A549 (cell line): Measurements from ENCODE around the gene ACAD10. TPM values are rescaled to one million over a fixed set of nuclear protein-coding genes. Genes with fewer than 3 reads are reported as not detected.

Experiments used
- ATAC-seq, 2 experiments: fragments of 200-7000 bp in 1 of 2; fragments of >200 bp in 1 of 2; cut with Nextera tagmentation in 1 of 2; cut with Tn5 transposase in 1 of 2; 3 replicates each; pipeline versions ENCODE4 v1.8.0 to v1.9.1; 2018 to 2020; ENCODE audit warnings: mild to moderate bottlenecking in 1 of 2, moderate library complexity in 1 of 2
- CTCF ChIA-PET: fragments of 300-600 bp; sonication (Branson Sonifier 250); formaldehyde crosslinking; extraction: SDS; loops from one replicate; lab custom pipeline; 2021; ENCODE audit warnings: antibody characterized with exemption, inconsistent platforms; lab: Yijun Ruan, JAX
- POLR2A ChIA-PET: fragments of 350-600 bp; formaldehyde crosslinking; extraction: SDS; loops from one replicate; lab custom pipeline; 2021; ENCODE audit warnings: antibody characterized with exemption, inconsistent platforms; lab: Yijun Ruan, JAX
- DNase-seq, 2 experiments: peaks; one replicate each; pipeline versions ENCODE4 v3.0.0 to v3.0.0-alpha.2; 2011 to 2016; ENCODE audit warnings: low read depth in 1 of 2, low spot score in 1 of 2
- FAIRE-seq: peaks from 2 replicates; lab custom pipeline; 2011; peaks lifted over from hg19 to GRCh38; lab: Jason Lieb, UNC
- H3K27ac ChIP-seq, 2 experiments: fragments of >200 bp; sonication (Bioruptor Twin); formaldehyde crosslinking; 3 replicates each; pipeline ENCODE4 v1.5.1; 2016 to 2017
- H3K4me1 ChIP-seq: fragments of >200 bp; sonication (Bioruptor Twin); formaldehyde crosslinking; 3 replicates; pipeline ENCODE4 v1.6.1; 2016
- H3K4me2 ChIP-seq: fragments of >200 bp; sonication (Bioruptor Twin); formaldehyde crosslinking; 3 replicates; pipeline ENCODE4 v1.6.1; 2016
- H3K4me3 ChIP-seq: fragments of >200 bp; sonication (Bioruptor Twin); formaldehyde crosslinking; 3 replicates; pipeline ENCODE4 v1.5.1; 2016
- H3K9me3 ChIP-seq: fragments of >200 bp; sonication (Bioruptor Twin); formaldehyde crosslinking; 3 replicates; pipeline ENCODE4 v1.6.1; 2016
- CBX2 ChIP-seq: fragments of 200-600 bp; sonication (generic); IDR thresholded peaks from 2 replicates; pipeline ENCODE4 v1.6.1; 2016; ENCODE audit warnings: low read depth, mild to moderate bottlenecking, borderline replicate concordance
- CHD4 ChIP-seq: fragments of 200-600 bp; sonication (generic); IDR thresholded peaks from 2 replicates; pipeline ENCODE4 v1.6.1; 2016; ENCODE audit warnings: antibody characterized with exemption, mild to moderate bottlenecking, borderline replicate concordance
- EHF ChIP-seq: fragments of 250-450 bp; sonication (Bioruptor Pico); IDR thresholded peaks from 2 replicates; pipeline ENCODE4 v1.5.0; 2020; ENCODE audit warnings: mild to moderate bottlenecking
- FOSB ChIP-seq: fragments of 250-450 bp; sonication (Bioruptor Pico); IDR thresholded peaks from 2 replicates; pipeline ENCODE4 v1.5.0; 2020; ENCODE audit warnings: mild to moderate bottlenecking, moderate library complexity
- GATA3 ChIP-seq: IDR thresholded peaks from 2 replicates; pipeline ENCODE4 v1.6.1; 2012; ENCODE audit warnings: borderline replicate concordance
- HEYL ChIP-seq: fragments of 250-450 bp; sonication (Bioruptor Pico); IDR thresholded peaks from 2 replicates; pipeline ENCODE4 v1.8.0; 2021; ENCODE audit warnings: mild to moderate bottlenecking, moderate library complexity
- HOXB5 ChIP-seq: fragments of 250-450 bp; sonication (Bioruptor Pico); IDR thresholded peaks from 2 replicates; pipeline ENCODE4 v1.5.0; 2020; ENCODE audit warnings: mild to moderate bottlenecking, moderate library complexity
- JUN ChIP-seq, 2 experiments: fragments of >200 bp; sonication (Bioruptor Twin); formaldehyde crosslinking; IDR thresholded peaks; 2 replicates in 1 of 2; 3 replicates in 1 of 2; pipeline ENCODE4 v1.6.1; 2016 to 2017
- MAFK ChIP-seq: fragments of 450-650 bp; IDR thresholded peaks from 2 replicates; pipeline ENCODE4 v1.6.1; 2014; ENCODE audit not compliant: partially characterized antibody
- MAZ ChIP-seq: fragments of 150-350 bp; IDR thresholded peaks from 2 replicates; pipeline ENCODE4 v1.6.1; 2014; ENCODE audit warnings: antibody characterized with exemption, low read depth, low read length, borderline replicate concordance
- NFE2L2 ChIP-seq: fragments of 150-350 bp; conservative IDR thresholded peaks from 2 replicates; pipeline ENCODE4 v1.6.1; 2014; ENCODE audit warnings: low read length
- NR3C1 ChIP-seq: fragments of >200 bp; sonication (Bioruptor Twin); formaldehyde crosslinking; IDR thresholded peaks from 3 replicates; pipeline ENCODE4 v1.6.1; 2017
- PHF8 ChIP-seq: fragments of 200-600 bp; sonication (generic); IDR thresholded peaks from 2 replicates; pipeline ENCODE4 v1.6.1; 2016; ENCODE audit warnings: low read depth, mild to moderate bottlenecking, antibody characterized with exemption, moderate library complexity, borderline replicate concordance
- POLR2A ChIP-seq: IDR thresholded peaks from 2 replicates; pipeline ENCODE4 v1.6.1; 2012; ENCODE audit warnings: mild to moderate bottlenecking, low read length
- RCOR1 ChIP-seq: fragments of 150-350 bp; IDR thresholded peaks from 2 replicates; pipeline ENCODE4 v1.6.1; 2014; ENCODE audit warnings: antibody characterized with exemption, low read length, low read depth
- TP53 ChIP-seq: fragments of 250-450 bp; sonication (Bioruptor Pico); IDR thresholded peaks from 2 replicates; pipeline ENCODE4 v1.5.0; 2021; ENCODE audit warnings: mild to moderate bottlenecking, moderate library complexity
- ZC3H11A ChIP-seq: fragments of 450-650 bp; IDR thresholded peaks from 2 replicates; pipeline ENCODE4 v1.6.1; 2014; ENCODE audit warnings: antibody characterized with exemption, mild to moderate bottlenecking
- ZNF302 ChIP-seq: fragments of 250-450 bp; sonication (Bioruptor Pico); IDR thresholded peaks from 2 replicates; pipeline ENCODE4 v1.9.0; 2021; ENCODE audit warnings: inconsistent platforms, mild to moderate bottlenecking, moderate library complexity
- WGBS: methylation state at CpG from one replicate; pipeline ENCODE4 v1.1.6; 2017; ENCODE audit errors: missing lambda C conversion rate; 5-methylcytosine and 5-hydroxymethylcytosine counted together
- polyA plus RNA-seq, 4 experiments: library from polyadenylated mRNA; depleted of rRNA in 3 of 4; stranded (reverse); fragments of >200 nt; fragmentation: RNase III in 1 of 4; extraction: RNeasy Plus Mini Kit Qiagen cat#74134 plus additional on column Dnase treatment in 1 of 4; gene quantifications; 2 replicates in 3 of 4; 3 replicates in 1 of 4; pipeline ENCODE4 v1.2.3, GENCODE V29; 2011 to 2017
- TF ChIP-seq, protein P1 (sequence below): IDR thresholded peaks from 2 replicates; pipeline ENCODE4 v1.6.1; 2012
- TF ChIP-seq, protein P2 (sequence below): fragments of 250-450 bp; sonication (Bioruptor Pico); IDR thresholded peaks from 2 replicates; pipeline ENCODE4 v1.5.0; 2020; ENCODE audit warnings: low read depth, mild to moderate bottlenecking, moderate library complexity
- TF ChIP-seq, protein P3 (sequence below): fragments of 150-350 bp; IDR thresholded peaks from 2 replicates; pipeline ENCODE4 v1.6.1; 2014; ENCODE audit warnings: low read depth, mild to moderate bottlenecking, low read length
- TF ChIP-seq, protein P4 (sequence below): fragments of >200 bp; sonication (Bioruptor Twin); formaldehyde crosslinking; IDR thresholded peaks from 2 replicates; pipeline ENCODE4 v1.6.1; 2016

ACAD10 gene
- polyA plus RNA-seq, 2 of the 4 experiments (the other 2 are of a cell fraction) = 15.1 to 22.0 TPM

DNA sequence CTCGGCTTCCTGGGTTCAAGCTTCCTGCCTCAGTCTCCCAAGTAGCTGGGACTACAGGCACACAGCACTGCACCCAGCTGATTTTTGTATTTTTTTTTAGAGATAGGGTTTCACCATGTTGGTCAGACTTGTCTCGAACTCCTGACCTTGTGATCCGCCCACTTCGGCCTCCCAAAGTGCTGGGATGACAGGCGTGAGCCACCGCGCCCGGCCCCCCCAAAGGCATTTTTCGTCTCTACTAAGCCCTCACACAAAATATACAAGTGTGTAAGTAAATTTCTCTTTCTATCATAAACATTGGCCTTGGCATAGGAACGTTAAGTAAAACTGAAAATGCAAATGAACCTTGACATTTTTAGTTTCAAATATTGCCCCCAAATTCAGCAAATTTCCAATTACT lies 2.1 kb downstream of the ACAD10 start (continued):
- no peak for TF ChIP-seq ZNF302 (CRISPR knock-in tag)
- no peak for TF ChIP-seq CBX2
- no peak for TF ChIP-seq MAZ
- TF ChIP-seq, protein P1, sequence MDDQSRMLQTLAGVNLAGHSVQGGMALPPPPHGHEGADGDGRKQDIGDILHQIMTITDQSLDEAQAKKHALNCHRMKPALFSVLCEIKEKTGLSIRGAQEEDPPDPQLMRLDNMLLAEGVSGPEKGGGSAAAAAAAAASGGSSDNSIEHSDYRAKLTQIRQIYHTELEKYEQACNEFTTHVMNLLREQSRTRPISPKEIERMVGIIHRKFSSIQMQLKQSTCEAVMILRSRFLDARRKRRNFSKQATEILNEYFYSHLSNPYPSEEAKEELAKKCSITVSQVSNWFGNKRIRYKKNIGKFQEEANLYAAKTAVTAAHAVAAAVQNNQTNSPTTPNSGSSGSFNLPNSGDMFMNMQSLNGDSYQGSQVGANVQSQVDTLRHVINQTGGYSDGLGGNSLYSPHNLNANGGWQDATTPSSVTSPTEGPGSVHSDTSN = no peak
- no peak for TF ChIP-seq NFE2L2
- TF ChIP-seq, protein P2, sequence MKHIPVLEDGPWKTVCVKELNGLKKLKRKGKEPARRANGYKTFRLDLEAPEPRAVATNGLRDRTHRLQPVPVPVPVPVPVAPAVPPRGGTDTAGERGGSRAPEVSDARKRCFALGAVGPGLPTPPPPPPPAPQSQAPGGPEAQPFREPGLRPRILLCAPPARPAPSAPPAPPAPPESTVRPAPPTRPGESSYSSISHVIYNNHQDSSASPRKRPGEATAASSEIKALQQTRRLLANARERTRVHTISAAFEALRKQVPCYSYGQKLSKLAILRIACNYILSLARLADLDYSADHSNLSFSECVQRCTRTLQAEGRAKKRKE (CRISPR knock-in tag) = no peak
- TF ChIP-seq HEYL = no peak

DNA sequence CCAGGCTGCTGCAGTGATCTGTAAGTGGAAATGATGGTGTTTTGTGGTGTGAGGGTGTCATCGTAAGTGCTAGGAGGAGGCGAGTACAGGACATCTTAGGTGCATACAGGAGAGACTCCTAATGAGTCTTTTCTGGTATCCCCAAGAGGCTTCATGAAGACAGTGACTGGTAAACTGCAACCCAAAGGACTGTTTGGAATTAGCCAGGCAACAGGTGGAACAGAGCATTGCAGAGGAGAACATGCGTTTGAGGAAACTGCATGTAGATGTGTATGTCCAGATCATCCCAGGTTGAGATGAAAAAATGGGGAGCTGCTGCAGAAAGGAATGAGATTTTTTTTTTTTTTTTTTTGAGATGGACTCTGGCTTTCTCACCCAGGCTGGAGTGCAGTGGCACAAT lies 5.4 kb downstream of the ACAD10 start:
- DNase-seq (no peak), ATAC-seq (no peak), FAIRE-seq (no peak)
- 94% methylated on average over 3 of the region's 3 CpGs for WGBS
- Histone ChIP-seq H3K27ac (no peak overlapping the region), H3K4me3 (no peak overlapping the region), H3K4me1 (peaks cover 9% of the 10 kb centered on the region; the same call in 2 of the 3 replicates), H3K9me3 (no peaks in the 10 kb centered on the region), H3K4me2 (no peak overlapping the region)
- POLR2A ChIA-PET = no interaction called here
- no peak for TF ChIP-seq EHF (CRISPR knock-in tag)
- no peak for TF ChIP-seq HOXB5 (CRISPR knock-in tag)
- TF ChIP-seq ZC3H11A = no peak
- TF ChIP-seq CHD4 = no peak
- no peak for TF ChIP-seq ZNF302 (CRISPR knock-in tag)
- no peak for TF ChIP-seq TP53 (CRISPR knock-in tag)
- TF ChIP-seq GATA3 = no peak
- TF ChIP-seq RCOR1 = no peak
- TF ChIP-seq POLR2A = no peak
- no peak for TF ChIP-seq MAFK
- TF ChIP-seq, protein P3, sequence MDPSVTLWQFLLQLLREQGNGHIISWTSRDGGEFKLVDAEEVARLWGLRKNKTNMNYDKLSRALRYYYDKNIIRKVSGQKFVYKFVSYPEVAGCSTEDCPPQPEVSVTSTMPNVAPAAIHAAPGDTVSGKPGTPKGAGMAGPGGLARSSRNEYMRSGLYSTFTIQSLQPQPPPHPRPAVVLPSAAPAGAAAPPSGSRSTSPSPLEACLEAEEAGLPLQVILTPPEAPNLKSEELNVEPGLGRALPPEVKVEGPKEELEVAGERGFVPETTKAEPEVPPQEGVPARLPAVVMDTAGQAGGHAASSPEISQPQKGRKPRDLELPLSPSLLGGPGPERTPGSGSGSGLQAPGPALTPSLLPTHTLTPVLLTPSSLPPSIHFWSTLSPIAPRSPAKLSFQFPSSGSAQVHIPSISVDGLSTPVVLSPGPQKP = no peak
- no peak for TF ChIP-seq NR3C1
- no peak for TF ChIP-seq FOSB (CRISPR knock-in tag)
- TF ChIP-seq PHF8 = no peak
- TF ChIP-seq, protein P4, sequence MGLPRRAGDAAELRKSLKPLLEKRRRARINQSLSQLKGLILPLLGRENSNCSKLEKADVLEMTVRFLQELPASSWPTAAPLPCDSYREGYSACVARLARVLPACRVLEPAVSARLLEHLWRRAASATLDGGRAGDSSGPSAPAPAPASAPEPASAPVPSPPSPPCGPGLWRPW = no peak
- TF ChIP-seq JUN (IDR thresholded peaks at IDR 0.05) = no peak
- TF ChIP-seq, protein P1 = no peak
- CTCF ChIA-PET = interaction anchor here (0.6 to 3.8 kb wide), 5 partner anchors 40 to 720 kb away, joined by 3 to 14 read pairs (median 4); no protein-coding TSS in a partner anchor
